ENCODE data around the gene NR2F1-AS1. TPM values are rescaled to one million over a fixed set of nuclear protein-coding genes. Genes with fewer than 3 reads are reported as not detected.
A peak's percentile ranks its signal among the peaks of the same experiment; 100 is the strongest.

NR2F1-AS1 gene
- total and polyA plus RNA-seq, 2 experiments from 2014 or later, result 8.3 to 36.0 TPM

- H3K27ac ChIP-seq, result no peak overlapping the region
- H3F3A ChIP-seq (ENCODE audit: insufficient read depth), result 0 out of 2 replicates have a peak, but pooled peaks cover 6% of the 10 kb centered on the region
- no peaks in the 10 kb centered on the region for H4K20me1 ChIP-seq (ENCODE audit: insufficient read depth)
- H3K27me3 ChIP-seq (replicated peaks; ENCODE audit: insufficient read depth), result peaks cover 17% of the 10 kb centered on the region
- no peak overlapping the region for H3K4me2 ChIP-seq (ENCODE audit: unreplicated experiment)
- DNase-seq, result no peak
- H3K9ac ChIP-seq, result no peak overlapping the region
- TF ChIP-seq EZH2phosphoT487 (IDR thresholded peaks at IDR 0.05; ENCODE audit: insufficient read depth, low read depth) (no peak), EZH2 (IDR thresholded peaks at IDR 0.05; ENCODE audit: insufficient read depth, poor library complexity, severe bottlenecking) (no peak)
- no peaks in the 10 kb centered on the region for H3K9me3 ChIP-seq (ENCODE audit: low read depth)
- in situ Hi-C loops (cut with MboI), result loop anchor here (25.0 kb wide), 1 partner anchor 1286 kb away; no protein-coding TSS in a partner anchor
- H3K36me3 ChIP-seq (ENCODE audit: low read depth), result peaks cover 11% of the 10 kb centered on the region
- 39 to 41% methylated on average over 25 to 27 of the region's 28 CpGs for WGBS, 2 experiments (ENCODE audit: low coverage in 1 of 2, low lambda C conversion rate in 2 of 2, missing lambda C conversion rate in 2 of 2)
- no peaks in the 10 kb centered on the region for H3K9me2 ChIP-seq (ENCODE audit: insufficient read depth)
- no peak overlapping the region for H2AFZ ChIP-seq
- H3K4me1 ChIP-seq (ENCODE audit: insufficient read depth), result no peaks in the 10 kb centered on the region
- H3K79me2 ChIP-seq (ENCODE audit: insufficient read depth), result no peaks in the 10 kb centered on the region
- no peak overlapping the region for H3K4me3 ChIP-seq
Measured at GRCh38 chr5:93598091-93599000, 17.3 kb upstream of the NR2F1-AS1 start.

- Histone ChIP-seq H3K9me2 (ENCODE audit: insufficient read depth) (no peaks in the 10 kb centered on the region), H3K4me1 (ENCODE audit: insufficient read depth) (no peaks in the 10 kb centered on the region), H3K4me3 (no peak overlapping the region), H3F3A (ENCODE audit: insufficient read depth) (0 out of 2 replicates have a peak, but pooled peaks cover 6% of the 10 kb centered on the region), H4K20me1 (ENCODE audit: insufficient read depth) (no peaks in the 10 kb centered on the region), H3K36me3 (ENCODE audit: low read depth) (peaks cover 11% of the 10 kb centered on the region), H3K9ac (no peak overlapping the region), H2AFZ (0 out of 2 replicates have a peak overlapping the region, but pooled peaks have one; percentile 40), H3K79me2 (ENCODE audit: insufficient read depth) (0 out of 2 replicates have a peak, but pooled peaks cover 2% of the 10 kb centered on the region), H3K9me3 (ENCODE audit: low read depth) (no peaks in the 10 kb centered on the region), H3K4me2 (ENCODE audit: unreplicated experiment) (no peak overlapping the region), H3K27me3 (replicated peaks; ENCODE audit: insufficient read depth) (peaks cover 13% of the 10 kb centered on the region), H3K27ac (no peak overlapping the region)
- TF ChIP-seq EZH2phosphoT487 (IDR thresholded peaks at IDR 0.05; ENCODE audit: insufficient read depth, low read depth) (no peak), EZH2 (IDR thresholded peaks at IDR 0.05; ENCODE audit: insufficient read depth, poor library complexity, severe bottlenecking) (no peak)
- in situ Hi-C loops (cut with MboI), result loop anchor here (25.0 kb wide), 1 partner anchor 1285 kb away; no protein-coding TSS in a partner anchor
- WGBS, 2 experiments (ENCODE audit: low coverage in 1 of 2, low lambda C conversion rate in 2 of 2, missing lambda C conversion rate in 2 of 2), result 28 to 38% methylated on average over 40 of the region's 40 CpGs
- DNase-seq, result no peak
Measured at GRCh38 chr5:93596676-93597490, 15.9 kb upstream of the NR2F1-AS1 start.

GRCh38 chr5:93596310-93596675 lies 15.3 kb upstream of the NR2F1-AS1 start:
- Histone ChIP-seq H3K27me3 (replicated peaks; ENCODE audit: insufficient read depth) (peaks cover 13% of the 10 kb centered on the region), H3F3A (ENCODE audit: insufficient read depth) (0 out of 2 replicates have a peak, but pooled peaks cover 6% of the 10 kb centered on the region), H3K9me3 (ENCODE audit: low read depth) (no peaks in the 10 kb centered on the region), H3K4me1 (ENCODE audit: insufficient read depth) (no peaks in the 10 kb centered on the region), H3K9me2 (ENCODE audit: insufficient read depth) (no peaks in the 10 kb centered on the region), H2AFZ (no peak overlapping the region), H3K4me2 (ENCODE audit: unreplicated experiment) (no peak overlapping the region), H3K4me3 (no peak overlapping the region), H3K27ac (no peak overlapping the region), H3K36me3 (ENCODE audit: low read depth) (peaks cover 11% of the 10 kb centered on the region), H3K9ac (no peak overlapping the region), H3K79me2 (ENCODE audit: insufficient read depth) (peaks cover 5% of the 10 kb centered on the region; the same call in 1 of the 2 replicates), H4K20me1 (ENCODE audit: insufficient read depth) (no peaks in the 10 kb centered on the region)
- WGBS, 2 experiments (ENCODE audit: low coverage in 1 of 2, low lambda C conversion rate in 2 of 2, missing lambda C conversion rate in 2 of 2), result 34 to 38% methylated on average over 13 to 14 of the region's 14 CpGs
- DNase-seq, result no peak
- in situ Hi-C loops (cut with MboI), result loop anchor here (25.0 kb wide), 1 partner anchor 1284 kb away; no protein-coding TSS in a partner anchor
- TF ChIP-seq EZH2 (IDR thresholded peaks at IDR 0.05; ENCODE audit: insufficient read depth, poor library complexity, severe bottlenecking) (no peak), EZH2phosphoT487 (IDR thresholded peaks at IDR 0.05; ENCODE audit: insufficient read depth, low read depth) (no peak)
